Subcutaneous adipose tissue (tissue), 4 donors: ENCODE measurements around the gene LDLRAD3. TPM values are rescaled to one million over a fixed set of nuclear protein-coding genes. Genes with fewer than 3 reads are reported as not detected.

Source experiments
- CTCF ChIP-seq: fragments of 450-650 bp; IDR thresholded peaks from one replicate; pipeline ENCODE4 v1.5.1; 2016; ENCODE audit warnings: low read depth, mild to moderate bottlenecking, control low read depth, antibody characterized with exemption, moderate library complexity
- total RNA-seq, 4 donors: library from RNA; depleted of rRNA; stranded (reverse); fragments of >200 nt; gene quantifications; one replicate each; pipeline ENCODE4 v1.1.0, GENCODE V29; 2016

LDLRAD3 gene
- total RNA-seq, 4 donors from 2014 or later, result 22.8 to 39.6 (median 29.4) TPM

GRCh38 chr11:36104660-36104992 is 160.8 kb downstream of the LDLRAD3 start:
- TF ChIP-seq CTCF, result no peak

- TF ChIP-seq CTCF, result no peak
These were observed 162.1 kb downstream of the LDLRAD3 start for GRCh38 chr11:36105743-36106581.

GRCh38 chr11:36107547-36107946 is 163.7 kb downstream of the LDLRAD3 start:
- TF ChIP-seq CTCF, result no peak

- TF ChIP-seq CTCF, result no peak
These were observed 165.2 kb downstream of the LDLRAD3 start for GRCh38 chr11:36108881-36109589.

GRCh38 chr11:36109590-36109849 is 165.7 kb downstream of the LDLRAD3 start:
- no peak for TF ChIP-seq CTCF

- no peak for TF ChIP-seq CTCF
These were observed 166.2 kb downstream of the LDLRAD3 start for GRCh38 chr11:36109850-36110606.
